DND-41 (cell line): Measurements from ENCODE around the gene GNAZ.

Experiments
- ATAC-seq: fragments of 200-7000 bp; cut with Tn5 transposase; 3 replicates; pipeline ENCODE4 v1.9.1; 2021; ENCODE audit warnings: low read depth; ENCODE audit not compliant: insufficient read depth
- DNase-seq: peaks from one replicate; pipeline ENCODE4 v3.0.0-alpha.2; 2020
- H2AFZ ChIP-seq: 2 replicates; pipeline ENCODE4 v1.6.0; 2012; ENCODE audit warnings: low read depth, low read length
- H3K27ac ChIP-seq: 2 replicates; pipeline ENCODE4 v1.5.1; 2012; ENCODE audit warnings: low read length, inconsistent platforms
- H3K27me3 ChIP-seq: fragments of 200-600 bp; sonication (generic); 2 replicates; pipeline ENCODE4 v1.6.0; 2012; ENCODE audit warnings: low read length, mild to moderate bottlenecking, inconsistent platforms; ENCODE audit not compliant: insufficient read depth, poor library complexity
- H3K36me3 ChIP-seq: 2 replicates; pipeline ENCODE4 v1.5.1; 2012; ENCODE audit warnings: low read length, inconsistent platforms; ENCODE audit not compliant: insufficient read depth
- H3K4me1 ChIP-seq: 2 replicates; pipeline ENCODE4 v1.5.1; 2012; ENCODE audit warnings: mild to moderate bottlenecking, low read length; ENCODE audit not compliant: insufficient read depth
- H3K4me2 ChIP-seq: 2 replicates; pipeline ENCODE4 v1.6.0; 2012; ENCODE audit warnings: mild to moderate bottlenecking, moderate library complexity, low read length, inconsistent platforms; ENCODE audit not compliant: insufficient read depth
- H3K4me3 ChIP-seq, 2 experiments: fragments of 200-600 bp in 1 of 2; shearing (Covaris generic) in 1 of 2; 2 replicates each; pipeline ENCODE4 v1.5.1; 2012 to 2016; ENCODE audit warnings: inconsistent platforms in 2 of 2, low read length in 2 of 2, mild to moderate bottlenecking in 2 of 2, low read depth in 1 of 2, moderate library complexity in 1 of 2
- H3K79me2 ChIP-seq: 2 replicates; pipeline ENCODE4 v1.6.0; 2012; ENCODE audit warnings: low read length, inconsistent platforms; ENCODE audit not compliant: insufficient read depth
- H3K9ac ChIP-seq: 2 replicates; pipeline ENCODE4 v1.6.0; 2012; ENCODE audit warnings: low read depth, mild to moderate bottlenecking, inconsistent platforms, low read length, moderate library complexity
- H3K9me3 ChIP-seq: 2 replicates; pipeline ENCODE4 v1.5.1; 2012; ENCODE audit warnings: low read length, moderate library complexity, mild to moderate bottlenecking, inconsistent platforms; ENCODE audit not compliant: insufficient read depth, severe bottlenecking
- H4K20me1 ChIP-seq: 2 replicates; pipeline ENCODE4 v1.6.0; 2012; ENCODE audit warnings: low read length; ENCODE audit not compliant: insufficient read depth
- EZH2 ChIP-seq: IDR thresholded peaks from 3 replicates; pipeline ENCODE4 v1.6.1; 2012; ENCODE audit warnings: borderline replicate concordance, low read depth, mild to moderate bottlenecking, moderate library complexity, low read length, inconsistent platforms; ENCODE audit not compliant: severe bottlenecking
- TF ChIP-seq, protein P1 (sequence below): IDR thresholded peaks from 2 replicates; pipeline ENCODE4 v1.5.1; 2012; ENCODE audit warnings: borderline replicate concordance, low read length, moderate library complexity, mild to moderate bottlenecking; ENCODE audit not compliant: poor library complexity, severe bottlenecking; ENCODE audit errors: extremely low read depth

Gene GNAZ

DNA sequence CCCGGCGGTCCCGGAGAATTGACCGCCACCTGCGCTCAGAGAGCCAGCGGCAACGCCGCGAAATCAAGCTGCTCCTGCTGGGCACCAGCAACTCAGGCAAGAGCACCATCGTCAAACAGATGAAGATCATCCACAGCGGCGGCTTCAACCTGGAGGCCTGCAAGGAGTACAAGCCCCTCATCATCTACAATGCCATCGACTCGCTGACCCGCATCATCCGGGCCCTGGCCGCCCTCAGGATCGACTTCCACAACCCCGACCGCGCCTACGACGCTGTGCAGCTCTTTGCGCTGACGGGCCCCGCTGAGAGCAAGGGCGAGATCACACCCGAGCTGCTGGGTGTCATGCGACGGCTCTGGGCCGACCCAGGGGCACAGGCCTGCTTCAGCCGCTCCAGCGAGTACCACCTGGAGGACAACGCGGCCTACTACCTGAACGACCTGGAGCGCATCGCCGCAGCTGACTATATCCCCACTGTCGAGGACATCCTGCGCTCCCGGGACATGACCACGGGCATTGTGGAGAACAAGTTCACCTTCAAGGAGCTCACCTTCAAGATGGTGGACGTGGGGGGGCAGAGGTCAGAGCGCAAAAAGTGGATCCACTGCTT lies 25.5 kb downstream of the GNAZ start:
- no peak overlapping the region for H3K4me2 ChIP-seq
- H3K27ac ChIP-seq = no peak overlapping the region
- H4K20me1 ChIP-seq = peaks cover 8% of the 10 kb centered on the region
- no peaks in the 10 kb centered on the region for H3K9me3 ChIP-seq
- no peak for TF ChIP-seq EZH2
- TF ChIP-seq, protein P1, sequence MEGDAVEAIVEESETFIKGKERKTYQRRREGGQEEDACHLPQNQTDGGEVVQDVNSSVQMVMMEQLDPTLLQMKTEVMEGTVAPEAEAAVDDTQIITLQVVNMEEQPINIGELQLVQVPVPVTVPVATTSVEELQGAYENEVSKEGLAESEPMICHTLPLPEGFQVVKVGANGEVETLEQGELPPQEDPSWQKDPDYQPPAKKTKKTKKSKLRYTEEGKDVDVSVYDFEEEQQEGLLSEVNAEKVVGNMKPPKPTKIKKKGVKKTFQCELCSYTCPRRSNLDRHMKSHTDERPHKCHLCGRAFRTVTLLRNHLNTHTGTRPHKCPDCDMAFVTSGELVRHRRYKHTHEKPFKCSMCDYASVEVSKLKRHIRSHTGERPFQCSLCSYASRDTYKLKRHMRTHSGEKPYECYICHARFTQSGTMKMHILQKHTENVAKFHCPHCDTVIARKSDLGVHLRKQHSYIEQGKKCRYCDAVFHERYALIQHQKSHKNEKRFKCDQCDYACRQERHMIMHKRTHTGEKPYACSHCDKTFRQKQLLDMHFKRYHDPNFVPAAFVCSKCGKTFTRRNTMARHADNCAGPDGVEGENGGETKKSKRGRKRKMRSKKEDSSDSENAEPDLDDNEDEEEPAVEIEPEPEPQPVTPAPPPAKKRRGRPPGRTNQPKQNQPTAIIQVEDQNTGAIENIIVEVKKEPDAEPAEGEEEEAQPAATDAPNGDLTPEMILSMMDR = no peak
- no peak overlapping the region for H3K9ac ChIP-seq
- DNase-seq = no peak
- H3K36me3 ChIP-seq = no peaks in the 10 kb centered on the region
- H3K79me2 ChIP-seq = no peaks in the 10 kb centered on the region
- ATAC-seq = no peak
- no peaks in the 10 kb centered on the region for H3K4me1 ChIP-seq
- H3K27me3 ChIP-seq = no peaks in the 10 kb centered on the region
- no peak overlapping the region for H3K4me3 ChIP-seq
- no peak overlapping the region for H2AFZ ChIP-seq

DNA sequence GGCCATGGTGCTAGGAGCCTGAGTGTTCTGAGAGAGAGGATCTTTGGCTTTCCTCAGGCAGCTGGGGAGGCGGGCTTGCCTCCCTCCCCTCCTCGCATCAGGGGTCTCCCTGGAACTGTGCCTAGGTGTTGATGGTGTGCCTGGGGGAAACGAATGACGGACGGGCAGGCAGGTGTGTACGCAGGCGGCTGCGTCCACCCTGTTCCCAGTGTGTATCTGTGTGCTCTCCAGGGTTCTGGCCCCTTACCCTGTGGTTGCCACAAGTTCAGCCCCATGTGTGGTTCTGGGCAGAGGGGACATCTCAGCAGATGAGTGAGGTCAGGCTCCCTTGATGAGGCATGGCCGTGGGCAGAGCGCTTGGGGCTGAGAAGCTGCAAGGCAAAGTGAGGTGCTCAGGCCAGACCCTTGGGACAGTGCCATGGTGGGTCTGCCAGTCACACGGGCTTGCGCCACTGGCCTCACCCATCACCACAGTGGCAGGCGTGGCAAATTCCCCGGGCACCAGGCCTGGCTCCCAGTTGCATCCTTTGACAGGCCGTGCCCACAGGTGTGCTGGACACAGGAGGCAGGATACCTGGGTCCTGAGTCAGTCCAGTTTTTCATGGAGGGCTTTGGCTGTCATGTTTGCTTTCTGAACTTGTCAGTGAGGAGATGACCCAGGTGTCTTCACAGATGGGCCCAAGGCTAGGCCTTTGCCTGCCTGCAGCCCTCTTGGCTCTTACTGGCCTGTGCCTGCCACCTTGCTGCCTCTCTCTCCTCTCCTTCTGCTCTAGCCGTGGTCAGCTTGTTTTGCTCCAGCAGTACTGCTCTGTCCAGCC lies 27.3 kb downstream of the GNAZ start:
- no peaks in the 10 kb centered on the region for H3K4me1 ChIP-seq
- no peaks in the 10 kb centered on the region for H3K79me2 ChIP-seq
- H3K4me3 ChIP-seq = no peak overlapping the region
- no peak overlapping the region for H3K4me2 ChIP-seq
- no peaks in the 10 kb centered on the region for H3K36me3 ChIP-seq
- H4K20me1 ChIP-seq = no peaks in the 10 kb centered on the region
- no peak overlapping the region for H3K9ac ChIP-seq
- H2AFZ ChIP-seq = no peak overlapping the region
- H3K27ac ChIP-seq = no peak overlapping the region
- DNase-seq (no peak), ATAC-seq (no peak)
- H3K27me3 ChIP-seq = no peaks in the 10 kb centered on the region
- TF ChIP-seq EZH2 = no peak
- TF ChIP-seq, protein P1 = no peak
- H3K9me3 ChIP-seq = no peaks in the 10 kb centered on the region

DNA sequence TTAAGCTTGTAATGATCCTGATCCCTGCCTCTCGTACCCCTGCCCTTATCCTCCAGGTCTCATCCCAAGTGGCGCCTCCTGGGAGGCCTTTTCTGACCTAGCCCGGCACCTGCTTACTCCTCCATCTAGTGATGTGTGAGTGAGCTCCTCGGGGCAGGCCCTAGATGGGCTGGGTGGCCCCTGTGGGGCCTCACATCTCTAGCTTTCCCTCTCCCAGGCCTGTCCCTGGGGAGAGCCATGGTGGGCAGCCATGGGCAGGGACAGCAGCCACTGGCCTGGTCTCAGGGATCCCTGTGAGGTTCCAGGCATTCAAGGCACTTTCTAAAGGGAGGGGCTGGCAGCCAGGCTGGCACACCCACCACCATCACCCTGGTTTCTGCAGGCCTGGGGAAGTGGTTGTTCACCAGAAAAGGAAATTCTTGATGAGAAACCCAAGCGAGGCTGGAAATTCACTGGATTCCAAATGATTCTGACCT lies 27.9 kb downstream of the GNAZ start:
- ATAC-seq = no peak
- Histone ChIP-seq H3K36me3 (no peaks in the 10 kb centered on the region), H3K4me3 (no peak overlapping the region), H4K20me1 (no peaks in the 10 kb centered on the region), H3K27ac (no peak overlapping the region), H2AFZ (no peak overlapping the region), H3K4me2 (no peak overlapping the region), H3K79me2 (no peaks in the 10 kb centered on the region), H3K4me1 (no peaks in the 10 kb centered on the region), H3K9me3 (no peaks in the 10 kb centered on the region), H3K9ac (no peak overlapping the region), H3K27me3 (no peaks in the 10 kb centered on the region)
- DNase-seq = no peak
- TF ChIP-seq, protein P1 = no peak
- no peak for TF ChIP-seq EZH2
